Kidney epithelial cell (primary cell): Measurements from ENCODE around the gene STON2. TPM values are rescaled to one million over a fixed set of nuclear protein-coding genes. Genes with fewer than 3 reads are reported as not detected.

Experiments used
- DNase-seq: peaks from one replicate; pipeline ENCODE4 v3.0.0-alpha.2; 2010; ENCODE audit warnings: low read depth
- H3K27me3 ChIP-seq: 2 replicates; pipeline ENCODE4 v1.6.0; 2011; ENCODE audit warnings: low read length; ENCODE audit not compliant: control insufficient read depth, insufficient read depth
- H3K36me3 ChIP-seq: 2 replicates; pipeline ENCODE4 v1.5.1; 2011; ENCODE audit warnings: low read length; ENCODE audit not compliant: control insufficient read depth, insufficient read depth
- H3K4me3 ChIP-seq: 2 replicates; pipeline ENCODE4 v1.5.1; 2011; ENCODE audit warnings: low read depth, mild to moderate bottlenecking, control low read depth, low read length
- total RNA-seq: library from RNA; depleted of rRNA; stranded (reverse); fragments of >200 nt; gene quantifications from 2 replicates; pipeline ENCODE4 v1.2.3, GENCODE V29; 2015
- TF ChIP-seq, protein P1 (sequence below): IDR thresholded peaks from 2 replicates; pipeline ENCODE4 v1.5.1; 2011; ENCODE audit warnings: mild to moderate bottlenecking, moderate library complexity, low read length, control low read depth, inconsistent platforms; ENCODE audit not compliant: insufficient read depth, poor library complexity, severe bottlenecking

Gene STON2
- total RNA-seq, 1 donor from 2014 or later: 17.9 TPM

- Histone ChIP-seq H3K27me3 (no peaks in the 10 kb centered on the region), H3K4me3 (no peak overlapping the region), H3K36me3 (no peaks in the 10 kb centered on the region)
- TF ChIP-seq, protein P1, sequence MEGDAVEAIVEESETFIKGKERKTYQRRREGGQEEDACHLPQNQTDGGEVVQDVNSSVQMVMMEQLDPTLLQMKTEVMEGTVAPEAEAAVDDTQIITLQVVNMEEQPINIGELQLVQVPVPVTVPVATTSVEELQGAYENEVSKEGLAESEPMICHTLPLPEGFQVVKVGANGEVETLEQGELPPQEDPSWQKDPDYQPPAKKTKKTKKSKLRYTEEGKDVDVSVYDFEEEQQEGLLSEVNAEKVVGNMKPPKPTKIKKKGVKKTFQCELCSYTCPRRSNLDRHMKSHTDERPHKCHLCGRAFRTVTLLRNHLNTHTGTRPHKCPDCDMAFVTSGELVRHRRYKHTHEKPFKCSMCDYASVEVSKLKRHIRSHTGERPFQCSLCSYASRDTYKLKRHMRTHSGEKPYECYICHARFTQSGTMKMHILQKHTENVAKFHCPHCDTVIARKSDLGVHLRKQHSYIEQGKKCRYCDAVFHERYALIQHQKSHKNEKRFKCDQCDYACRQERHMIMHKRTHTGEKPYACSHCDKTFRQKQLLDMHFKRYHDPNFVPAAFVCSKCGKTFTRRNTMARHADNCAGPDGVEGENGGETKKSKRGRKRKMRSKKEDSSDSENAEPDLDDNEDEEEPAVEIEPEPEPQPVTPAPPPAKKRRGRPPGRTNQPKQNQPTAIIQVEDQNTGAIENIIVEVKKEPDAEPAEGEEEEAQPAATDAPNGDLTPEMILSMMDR: no peak
- no peak for DNase-seq
These were observed 57.1 kb downstream of the STON2 start for GRCh38 chr14:81342850-81343580.

- Histone ChIP-seq H3K27me3 (no peaks in the 10 kb centered on the region), H3K4me3 (no peak overlapping the region), H3K36me3 (no peaks in the 10 kb centered on the region)
- no peak for DNase-seq
- TF ChIP-seq, protein P1: no peak
These were observed 58.3 kb downstream of the STON2 start for GRCh38 chr14:81341781-81342180.

GRCh38 chr14:81341370-81341769 is 58.8 kb downstream of the STON2 start:
- TF ChIP-seq, protein P1: no peak
- Histone ChIP-seq H3K36me3 (no peaks in the 10 kb centered on the region), H3K27me3 (no peaks in the 10 kb centered on the region), H3K4me3 (no peak overlapping the region)
- DNase-seq: no peak

DNA sequence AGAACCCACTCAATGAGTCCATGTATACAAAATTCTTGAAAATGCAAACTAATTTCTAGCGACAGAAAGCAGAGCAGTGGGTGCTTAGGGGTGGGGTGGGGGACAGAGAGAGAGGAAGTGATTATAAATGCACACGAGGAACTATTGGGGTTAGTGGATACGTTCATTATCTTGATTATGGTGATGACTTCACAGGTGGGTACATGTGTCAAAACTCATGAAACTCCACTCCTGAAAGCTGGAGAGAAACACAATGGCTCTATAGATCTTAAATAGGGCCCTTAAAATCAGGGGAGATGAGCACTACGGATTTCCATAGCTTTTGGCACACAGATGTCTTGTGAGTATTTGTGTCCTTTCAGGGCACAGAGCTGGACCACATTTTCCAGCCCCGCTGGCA is 59.9 kb downstream of the STON2 start:
- H3K4me3 ChIP-seq: no peak overlapping the region
- no peak for DNase-seq
- H3K36me3 ChIP-seq: no peaks in the 10 kb centered on the region
- H3K27me3 ChIP-seq: no peaks in the 10 kb centered on the region
- TF ChIP-seq, protein P1: no peak

DNA sequence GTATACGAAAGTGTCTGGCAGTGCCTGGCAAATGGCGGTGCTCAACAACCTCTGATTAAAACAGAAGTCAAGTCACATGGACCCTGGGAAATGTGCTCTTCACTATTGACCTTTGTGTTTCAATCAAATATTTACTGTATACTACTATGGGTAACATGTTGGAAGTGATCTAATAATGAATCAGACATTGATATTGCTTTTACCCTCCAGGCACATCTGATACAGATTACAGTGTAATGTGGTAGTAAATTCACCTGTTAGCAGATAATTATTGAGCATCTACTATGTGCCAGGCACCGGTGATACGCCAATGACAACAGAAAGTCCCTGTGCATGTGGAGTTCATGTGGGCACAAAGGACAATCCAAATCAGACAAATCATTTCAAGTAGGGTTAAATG is 63.1 kb downstream of the STON2 start:
- TF ChIP-seq, protein P1: no peak
- Histone ChIP-seq H3K27me3 (no peaks in the 10 kb centered on the region), H3K4me3 (no peak overlapping the region), H3K36me3 (no peaks in the 10 kb centered on the region)
- DNase-seq: no peak

DNA sequence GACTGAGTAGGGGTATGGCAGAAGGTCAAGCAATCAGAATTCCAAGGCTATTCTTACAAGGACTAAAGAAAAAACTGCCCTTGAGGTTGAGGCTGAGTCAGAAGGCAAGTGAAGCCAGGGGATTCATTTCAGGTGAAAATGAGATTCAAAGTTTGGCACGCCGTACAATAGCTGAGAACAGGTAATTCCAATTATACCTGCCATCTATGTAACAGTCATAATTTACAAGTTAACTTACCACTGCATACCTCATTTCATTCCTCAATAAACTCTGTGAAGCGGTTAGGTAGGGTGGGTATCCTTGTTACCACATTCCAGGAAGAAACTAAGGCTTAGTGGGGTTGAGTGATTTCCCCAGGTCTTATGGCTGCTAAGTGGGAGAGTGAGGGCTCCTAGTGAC is 64.1 kb downstream of the STON2 start:
- Histone ChIP-seq H3K4me3 (no peak overlapping the region), H3K36me3 (no peaks in the 10 kb centered on the region), H3K27me3 (no peaks in the 10 kb centered on the region)
- TF ChIP-seq, protein P1: no peak
- no peak for DNase-seq
